Activated naive CD4-positive, alpha-beta T cell (primary cell): Measurements from ENCODE around the gene C2orf92.
"Not testable (repeated sequence)": the region's sequence is repeated elsewhere in the genome, so short reads cannot be mapped to it uniquely, and the experiment has no call there.

Experiments
- DNase-seq, 4 experiments: peaks; one replicate each; lab custom pipeline; 2025; lab: John Stamatoyannopoulos, UW

C2orf92 gene

GRCh38 chr2:97660044-97660774, 9.3 kb upstream of the C2orf92 start:
- DNase-seq = no peak

DNA sequence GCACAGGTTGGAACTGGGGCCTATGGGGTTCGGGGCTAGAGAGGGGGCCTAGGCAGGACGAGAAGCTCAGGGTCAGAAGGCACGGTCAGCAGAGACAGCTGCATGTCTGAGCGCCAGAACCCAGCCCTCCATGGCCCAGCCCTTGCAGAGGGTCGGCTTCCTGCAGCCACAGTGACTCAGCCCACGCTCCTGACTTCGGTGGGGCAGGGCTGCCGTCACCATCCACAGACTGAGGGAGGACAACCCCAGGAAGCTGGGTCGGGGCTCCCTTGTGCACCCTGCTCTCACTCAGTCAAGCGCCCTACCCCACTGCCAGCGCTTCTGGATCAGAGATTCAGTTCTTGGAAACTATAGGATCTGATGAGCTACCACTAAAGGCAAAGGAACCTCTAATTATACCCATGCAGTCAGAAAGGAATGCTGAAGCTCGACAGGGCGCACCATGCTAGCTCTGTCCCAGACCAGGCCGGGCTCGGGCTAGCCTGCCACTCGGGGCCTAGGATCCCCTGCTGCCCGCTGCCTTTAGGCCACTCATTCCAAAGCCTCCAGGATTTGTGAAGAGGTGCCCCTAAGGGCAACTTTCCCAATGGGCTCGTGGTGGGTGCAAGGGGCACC, 8.6 kb upstream of the C2orf92 start:
- no peak for DNase-seq

DNA sequence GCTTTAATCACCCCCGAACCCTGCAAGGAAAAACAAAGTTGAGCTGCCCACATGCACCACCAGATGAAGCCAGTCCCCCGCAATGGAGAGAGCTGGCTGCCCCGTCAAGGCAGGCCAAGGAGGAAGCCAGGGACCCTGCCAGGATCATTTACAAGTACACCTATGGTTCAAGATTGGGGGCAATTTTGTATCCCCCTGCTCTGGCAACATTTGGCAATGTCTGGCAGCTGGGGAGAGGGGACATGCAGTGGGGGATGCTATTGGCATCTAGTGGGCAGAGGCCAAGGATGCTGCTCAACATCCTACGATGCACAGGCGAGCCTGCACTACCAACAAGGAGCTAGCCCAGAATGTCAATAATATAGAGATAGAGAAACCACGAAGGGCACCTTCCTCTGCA, 7.6 kb upstream of the C2orf92 start:
- no peak for DNase-seq

- DNase-seq = no peak
These were observed 7.1 kb upstream of the C2orf92 start for GRCh38 chr2:97662386-97662894.

DNA sequence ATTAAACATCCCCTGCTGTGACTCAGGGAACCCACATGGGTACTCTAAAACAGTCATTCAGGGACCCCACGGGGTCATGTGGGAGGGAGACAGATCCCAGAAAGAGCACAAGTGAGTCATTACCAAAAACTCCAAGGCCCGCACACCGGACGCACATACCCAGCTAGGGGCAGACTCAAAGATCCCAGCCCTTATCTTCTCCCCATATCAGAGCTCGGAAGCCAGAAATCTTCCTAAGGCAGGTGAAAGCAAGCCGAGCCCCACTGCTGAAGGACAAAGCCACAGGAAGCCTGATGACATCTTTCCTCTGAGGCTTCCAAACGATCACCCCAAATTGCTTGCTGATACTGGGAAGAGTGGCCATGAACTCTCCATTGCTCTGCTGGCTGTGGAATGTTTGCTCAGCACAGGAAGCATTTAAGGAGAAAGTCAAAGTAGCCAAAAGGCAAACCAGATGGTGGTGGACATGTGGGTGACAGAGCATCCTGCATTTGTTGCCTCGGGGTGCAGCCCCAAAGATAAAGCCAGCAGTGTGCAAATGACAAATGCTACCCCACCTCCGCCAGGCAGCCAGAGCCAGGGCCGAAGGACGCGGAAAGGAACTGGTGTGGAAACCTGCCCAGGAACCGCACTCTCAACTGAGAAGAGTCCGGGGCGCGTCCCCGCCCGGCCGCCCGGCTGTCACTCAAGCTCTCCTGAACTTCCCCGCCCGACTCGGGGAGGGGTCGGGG, 6.5 kb upstream of the C2orf92 start:
- DNase-seq = peak; percentile 24 to 49 (median 46)

DNA sequence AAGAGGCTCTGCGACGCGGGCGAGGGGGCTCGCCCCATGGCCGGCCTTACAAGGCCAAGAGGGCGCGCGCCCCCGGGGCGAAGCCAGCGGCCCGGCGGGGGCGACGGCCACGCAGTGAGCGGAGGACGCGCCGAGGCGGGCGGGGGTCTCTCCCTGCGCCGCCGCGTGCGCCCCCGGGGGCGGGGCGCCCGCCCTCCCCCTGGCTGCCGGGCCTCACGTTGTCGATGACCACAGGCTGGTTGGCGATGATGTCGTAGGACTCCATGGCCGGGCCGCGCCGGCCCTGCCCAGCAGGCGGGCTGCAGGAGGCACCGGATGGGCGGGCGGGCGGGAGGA, 5.9 kb upstream of the C2orf92 start:
- no peak for DNase-seq

DNA sequence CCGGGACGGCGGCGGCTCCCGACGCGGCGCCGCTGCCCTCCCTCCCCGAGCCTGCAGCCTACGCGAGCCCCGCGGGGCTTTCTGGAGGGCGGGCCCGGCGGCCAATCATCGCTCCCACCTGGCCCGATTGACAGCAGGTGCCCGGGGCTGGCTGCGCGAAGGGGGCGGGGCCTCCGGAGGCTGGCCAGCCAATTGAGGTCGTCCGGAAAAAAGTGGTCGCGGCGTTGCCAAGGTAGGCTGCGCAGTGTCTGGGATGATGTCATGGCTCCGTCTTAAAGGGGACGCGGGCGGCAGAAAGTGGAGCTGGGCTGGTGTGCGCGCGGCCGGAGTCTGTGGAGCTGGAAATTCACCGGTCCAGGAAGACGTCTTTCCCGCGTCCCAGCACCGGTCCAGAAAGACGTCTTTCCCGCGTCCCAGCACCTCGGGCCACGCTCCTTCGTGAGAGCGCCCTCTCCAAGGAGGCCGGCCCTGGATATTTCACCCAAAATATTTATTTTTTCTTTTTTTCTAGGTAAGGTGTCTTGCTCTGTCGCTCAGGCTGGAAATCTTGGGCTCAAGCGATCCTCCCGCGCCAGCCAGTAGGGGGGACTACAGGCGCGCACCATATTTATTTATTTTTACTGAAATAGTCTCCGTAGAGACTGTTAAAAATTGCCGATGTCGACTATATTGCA, 5.4 kb upstream of the C2orf92 start, which contains the start of gene ACTR1B:
Gene ACTR1B, minus strand, starts transcription at position 83 of the 674 bp plus-strand sequence. CDS start 154 bp downstream, outside the sequence.
- peak; percentile 91 to 96 (median 93) for DNase-seq

DNA sequence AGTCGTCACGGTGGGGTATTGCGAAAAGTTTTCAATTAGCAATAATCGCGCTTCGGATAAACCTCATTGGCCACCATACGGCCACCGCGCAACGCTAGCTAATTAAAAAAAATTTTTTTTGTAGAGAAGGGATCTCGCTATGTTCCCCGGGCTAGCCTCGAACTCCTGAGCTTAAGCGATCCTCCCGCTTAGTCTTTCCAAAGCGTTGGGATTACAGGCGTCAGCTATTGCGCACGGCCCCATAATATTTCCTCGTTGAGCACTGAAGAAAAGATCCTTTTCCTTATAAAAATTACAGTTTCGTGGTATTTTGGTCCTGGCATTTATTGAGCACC, 4.9 kb upstream of the C2orf92 start:
- DNase-seq = no peak

DNA sequence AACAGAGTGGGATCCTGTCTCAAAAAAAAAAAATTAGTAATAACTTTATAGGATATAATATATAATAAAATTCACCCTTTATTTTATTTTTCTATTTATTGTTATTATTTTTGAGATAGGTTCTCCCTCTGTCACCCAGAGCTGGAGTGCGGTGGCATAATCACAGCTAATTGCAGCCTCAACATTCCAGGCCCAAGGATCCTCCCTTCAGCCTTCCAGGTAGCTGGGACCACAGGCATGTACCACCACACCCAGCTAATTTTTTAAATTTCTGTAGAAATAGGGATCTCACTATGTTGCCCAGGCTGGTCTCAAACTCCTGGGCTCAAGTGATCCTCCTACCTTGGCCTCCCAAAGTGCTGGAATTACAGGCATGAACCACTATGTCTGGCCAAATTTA, 958 bp downstream of the C2orf92 start:
- DNase-seq = no peak

DNA sequence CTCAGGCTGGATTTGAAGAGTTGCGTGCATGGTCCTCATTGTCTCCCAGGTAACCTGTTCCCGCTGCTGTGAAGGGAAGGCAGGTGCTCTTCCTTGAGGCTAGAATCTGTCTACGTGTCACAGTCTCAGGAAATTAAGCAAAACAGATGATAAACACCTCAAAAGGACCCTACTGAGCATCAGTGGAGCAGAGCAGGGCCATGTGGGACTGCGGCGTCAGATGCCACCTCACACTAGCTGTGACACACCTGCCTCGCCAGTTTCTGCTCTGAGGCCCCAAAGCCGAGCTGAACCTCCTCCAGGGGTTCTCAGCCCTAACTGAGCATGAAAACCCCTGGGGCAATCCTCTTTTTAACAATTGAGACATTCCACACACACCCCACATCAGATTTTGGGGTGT, 2.0 kb downstream of the C2orf92 start:
- no peak for DNase-seq

DNA sequence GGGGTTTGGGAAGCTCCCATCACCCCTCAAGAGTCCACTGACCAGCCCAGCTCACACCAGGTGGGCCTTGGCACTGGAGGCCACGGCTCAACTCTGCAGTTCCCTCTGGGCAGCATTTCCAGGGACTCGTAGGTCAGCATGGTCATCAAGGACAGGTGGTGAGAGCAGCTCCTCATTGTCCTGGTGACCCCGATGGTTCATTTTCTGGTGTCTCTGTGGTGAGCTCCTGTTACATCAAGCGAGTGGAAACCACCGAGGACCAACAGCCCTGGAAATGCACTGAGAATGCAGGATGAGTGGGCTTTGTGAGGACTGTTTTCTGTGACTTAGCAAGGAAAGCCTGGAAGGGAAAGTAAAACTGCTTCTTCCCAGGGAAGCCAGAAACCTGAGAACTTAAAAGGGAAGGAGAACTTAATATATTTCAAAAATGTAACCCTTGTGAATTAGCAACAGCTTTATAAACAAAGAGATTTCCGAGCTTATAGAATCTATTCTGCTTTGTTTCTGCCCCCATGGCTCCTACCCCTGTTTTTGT, 3.2 kb downstream of the C2orf92 start:
- not testable (repeated sequence) for DNase-seq

- DNase-seq = no peak
These were observed 3.8 kb downstream of the C2orf92 start for GRCh38 chr2:97673182-97673914.

DNA sequence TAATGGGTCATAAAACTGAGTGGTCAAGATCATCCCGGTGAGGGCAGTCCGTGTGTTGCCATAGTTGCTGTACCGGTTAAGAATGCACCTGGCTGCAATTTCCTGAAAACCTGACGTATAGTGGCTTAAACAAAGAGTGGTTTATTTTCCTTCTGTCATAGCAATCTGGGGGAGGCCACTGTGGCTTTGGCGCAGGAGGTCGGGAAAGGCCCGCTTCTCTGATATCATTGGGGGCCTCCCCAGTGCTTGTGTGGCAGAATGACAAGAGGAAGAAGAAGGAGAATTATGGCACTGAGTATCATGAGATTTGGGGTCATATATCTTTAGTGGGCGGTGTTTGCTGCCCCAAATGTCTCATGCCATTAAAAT, 4.4 kb downstream of the C2orf92 start:
- no peak for DNase-seq

GRCh38 chr2:97675430-97676113, 6.1 kb downstream of the C2orf92 start:
- no peak for DNase-seq

DNA sequence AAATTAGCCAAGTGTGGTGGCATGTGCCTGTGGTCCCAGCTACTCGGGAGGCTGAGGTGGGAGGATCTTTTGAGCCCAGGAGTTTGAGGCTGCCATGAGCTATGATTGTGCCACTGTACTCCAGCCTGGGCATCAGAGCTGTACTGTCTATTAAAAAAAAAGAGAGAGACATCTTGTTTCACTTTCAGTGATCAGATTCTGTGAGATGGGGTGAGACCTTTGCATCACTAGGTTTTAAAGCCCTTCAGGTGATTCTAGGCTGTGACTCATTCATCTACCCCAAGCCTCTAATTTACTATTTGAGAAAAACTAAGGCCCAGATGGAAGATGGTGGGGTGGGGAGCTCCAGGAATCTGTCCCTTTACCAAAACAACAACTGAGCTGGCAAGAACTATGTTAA, 7.1 kb downstream of the C2orf92 start:
- DNase-seq = no peak

DNA sequence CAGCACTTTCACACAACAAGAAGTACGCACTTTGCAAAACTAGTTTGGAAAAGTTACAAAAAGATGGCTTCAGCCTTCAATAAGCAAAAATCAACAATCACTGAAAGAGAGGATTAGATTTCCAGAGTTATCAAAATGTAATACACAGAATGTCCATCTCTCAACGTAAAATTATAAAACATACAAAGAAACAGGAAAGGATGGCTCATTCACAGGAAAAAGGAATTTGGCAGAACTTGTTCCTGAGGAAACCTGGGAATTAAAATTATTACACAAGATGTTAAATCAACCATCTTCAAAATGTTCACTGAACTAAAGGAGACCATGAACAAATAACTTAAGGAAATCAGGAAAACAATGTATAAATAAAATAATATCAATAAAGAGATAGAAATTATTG, 8.0 kb downstream of the C2orf92 start:
- no peak for DNase-seq

- DNase-seq = no peak
These were observed 8.8 kb downstream of the C2orf92 start for GRCh38 chr2:97678298-97678697.

GRCh38 chr2:97687235-97687634, 17.7 kb downstream of the C2orf92 start:
- DNase-seq = not testable (repeated sequence)

DNA sequence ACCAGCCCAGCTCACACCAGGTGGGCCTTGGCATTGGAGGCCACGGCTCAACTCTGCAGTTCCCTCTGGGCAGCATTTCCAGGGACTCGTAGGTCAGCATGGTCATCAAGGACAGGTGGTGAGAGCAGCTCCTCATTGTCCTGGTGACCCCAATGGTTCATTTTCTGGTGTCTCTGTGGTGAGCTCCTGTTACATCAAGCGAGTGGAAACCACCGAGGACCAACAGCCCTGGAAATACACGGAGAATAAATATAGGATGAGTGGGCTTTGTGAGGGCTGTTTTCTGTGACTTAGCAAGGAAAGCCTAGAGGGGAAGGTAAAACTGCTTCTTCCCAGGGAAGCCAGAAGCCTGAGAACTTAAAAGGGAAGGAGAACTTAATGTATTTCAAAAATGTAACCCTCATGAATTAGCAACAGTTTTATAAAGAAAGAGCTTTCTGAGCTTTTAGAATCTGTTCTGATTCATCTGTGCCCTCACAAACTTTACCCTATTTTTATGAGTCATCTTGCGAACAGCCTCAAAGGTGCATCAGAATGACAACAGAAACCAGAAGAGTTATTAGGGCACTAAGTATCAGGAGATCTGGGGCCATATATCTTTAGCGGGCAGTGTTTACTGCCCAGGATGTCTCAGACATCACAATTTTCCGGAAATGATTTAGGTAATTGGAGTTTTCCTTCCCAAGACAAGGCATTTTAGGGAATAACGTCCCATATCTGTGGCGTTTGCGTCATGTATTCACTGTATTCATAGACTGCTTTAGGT, 18.7 kb downstream of the C2orf92 start:
- DNase-seq = no peak

GRCh38 chr2:97691166-97691565, 21.7 kb downstream of the C2orf92 start:
- no peak for DNase-seq
